ENCODE measurements around the gene SIK2. TPM values are rescaled to one million over a fixed set of nuclear protein-coding genes. Genes with fewer than 3 reads are reported as not detected.

The SIK2 gene
- total RNA-seq: 10 to 100 TPM in 1 of 2 experiments, 1 to 10 TPM in 1; 8.9 to 10.2 TPM

GRCh38 chr11:111601979-111602864 lies at the start of gene SIK2:
Gene SIK2, plus strand, starts transcription at chr11:111602449. Its CDS starts 115 bp downstream, at chr11:111602564.
- DNase-seq: peak; percentile 94
- CTCF ChIA-PET: interaction anchor here (0.7 to 2.7 kb wide), 20 partner anchors 8 to 232 kb away, joined by 3 to 47 read pairs (median 3); partner anchors contain the start of gene PPP2R1B
- peak; percentile 92 for ATAC-seq
- POLR2A ChIA-PET: interaction anchor here (0.6 to 0.9 kb wide), 5 partner anchors 147 to 269 kb away, joined by 3 to 5 read pairs (median 3); partner anchors contain the start of gene ALG9
- Mint-ChIP-seq H3K27me3 (ENCODE audit: low read depth) (peaks cover 4% of the 10 kb centered on the region), H3K36me3 (ENCODE audit: low read depth) (no peaks in the 10 kb centered on the region), H3K4me1 (ENCODE audit: low read depth) (peaks cover 29% of the 10 kb centered on the region), H3K4me3 (peak within 1 kb of the TSS; percentile 95), H3K9me3 (ENCODE audit: insufficient read depth) (no peaks in the 10 kb centered on the region), H3K27ac (peak within 1 kb of the TSS; percentile 89)

DNA sequence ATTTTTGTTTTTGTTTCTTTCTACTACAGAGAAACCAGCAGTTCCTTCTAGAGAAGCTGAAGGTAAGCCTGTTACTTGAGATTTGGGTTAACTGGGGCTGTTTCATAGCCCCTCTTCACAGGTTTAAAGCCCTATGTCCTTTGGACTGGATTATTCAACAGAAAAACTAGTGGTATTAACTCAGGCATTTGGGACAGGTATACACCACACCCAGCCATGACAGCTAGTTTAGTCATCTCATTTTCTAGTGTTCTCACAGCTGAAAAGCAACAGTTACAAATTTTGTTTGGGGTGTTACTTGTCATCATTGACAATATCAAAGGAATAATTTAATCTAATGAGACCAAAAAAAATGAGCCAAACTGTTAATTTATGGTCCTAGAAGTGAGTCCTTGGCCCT lies 47.7 kb upstream of the SIK2 start:
- DNase-seq (no peak), ATAC-seq (no peak)
- no peak overlapping the region for H3K4me3 Mint-ChIP-seq
- ChIA-PET CTCF (interaction anchor here (0.6 to 1.4 kb wide), 6 partner anchors 10 to 295 kb away, joined by 3 to 8 read pairs (median 3); no protein-coding TSS in a partner anchor), POLR2A (interaction anchor here (1.2 kb wide), 1 partner anchor 14 kb away, joined by 4 read pairs; the partner anchor contains the start of gene LAYN)
- peaks cover 16% of the 10 kb centered on the region for H3K9me3 Mint-ChIP-seq (ENCODE audit: insufficient read depth)
- H3K27me3 Mint-ChIP-seq (ENCODE audit: low read depth): no peaks in the 10 kb centered on the region
- H3K4me1 Mint-ChIP-seq (ENCODE audit: low read depth): no peaks in the 10 kb centered on the region
- H3K36me3 Mint-ChIP-seq (ENCODE audit: low read depth): peaks cover 42% of the 10 kb centered on the region
- H3K27ac Mint-ChIP-seq: no peak overlapping the region

- Mint-ChIP-seq H3K4me1 (ENCODE audit: low read depth) (no peaks in the 10 kb centered on the region), H3K27me3 (ENCODE audit: low read depth) (no peaks in the 10 kb centered on the region), H3K9me3 (ENCODE audit: insufficient read depth) (peaks cover 16% of the 10 kb centered on the region), H3K4me3 (no peak overlapping the region), H3K36me3 (ENCODE audit: low read depth) (peaks cover 44% of the 10 kb centered on the region), H3K27ac (no peak overlapping the region)
- ChIA-PET POLR2A (interaction anchor here (1.2 kb wide), 1 partner anchor 15 kb away, joined by 4 read pairs; the partner anchor contains the start of gene LAYN), CTCF (interaction anchor here (0.6 to 1.2 kb wide), 2 partner anchors 13 to 278 kb away, joined by 3 read pairs; no protein-coding TSS in a partner anchor)
- DNase-seq (no peak), ATAC-seq (no peak)
Observed at GRCh38 chr11:111555255-111555654, 47.0 kb upstream of the SIK2 start.

DNA sequence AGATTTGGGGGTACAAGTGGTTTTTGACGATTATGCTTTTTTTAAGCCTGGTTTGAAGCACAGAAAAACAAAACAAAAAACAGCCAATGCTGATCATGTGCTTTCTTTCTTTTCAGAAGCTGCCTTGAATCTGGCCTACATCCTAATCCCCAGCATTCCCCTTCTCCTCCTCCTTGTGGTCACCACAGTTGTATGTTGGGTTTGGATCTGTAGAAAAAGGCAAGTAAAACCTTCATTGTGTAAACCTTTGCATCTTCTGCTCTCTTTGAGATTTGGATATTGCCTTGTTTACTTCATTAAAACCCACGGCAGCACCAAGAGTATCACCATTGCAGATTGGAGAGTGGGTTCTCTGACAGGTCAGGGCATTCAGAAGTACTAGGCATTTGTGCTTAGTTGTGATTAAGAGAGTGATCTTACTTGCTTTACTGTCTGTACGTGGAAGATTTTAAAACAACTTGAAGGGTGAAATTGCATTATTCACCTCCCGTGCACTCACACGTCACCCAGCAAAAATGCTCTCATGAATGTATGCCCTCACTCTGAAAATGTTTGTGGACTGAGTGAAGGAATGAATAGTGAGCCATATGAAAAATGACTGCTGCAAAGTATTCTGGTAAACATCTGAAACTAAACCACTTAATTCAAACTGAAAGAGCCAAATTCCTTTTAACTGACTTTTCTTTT lies 44.7 kb upstream of the SIK2 start:
- peaks cover 47% of the 10 kb centered on the region for H3K36me3 Mint-ChIP-seq (ENCODE audit: low read depth)
- DNase-seq (no peak), ATAC-seq (no peak)
- H3K4me3 Mint-ChIP-seq: no peak overlapping the region
- ChIA-PET CTCF (interaction anchor here (0.9 to 2.5 kb wide), 4 partner anchors 14 to 103 kb away, joined by 3 to 9 read pairs (median 4); no protein-coding TSS in a partner anchor), POLR2A (no interaction called here)
- no peaks in the 10 kb centered on the region for H3K27me3 Mint-ChIP-seq (ENCODE audit: low read depth)
- H3K4me1 Mint-ChIP-seq (ENCODE audit: low read depth): no peaks in the 10 kb centered on the region
- H3K27ac Mint-ChIP-seq: no peak overlapping the region
- peaks cover 16% of the 10 kb centered on the region for H3K9me3 Mint-ChIP-seq (ENCODE audit: insufficient read depth)

DNA sequence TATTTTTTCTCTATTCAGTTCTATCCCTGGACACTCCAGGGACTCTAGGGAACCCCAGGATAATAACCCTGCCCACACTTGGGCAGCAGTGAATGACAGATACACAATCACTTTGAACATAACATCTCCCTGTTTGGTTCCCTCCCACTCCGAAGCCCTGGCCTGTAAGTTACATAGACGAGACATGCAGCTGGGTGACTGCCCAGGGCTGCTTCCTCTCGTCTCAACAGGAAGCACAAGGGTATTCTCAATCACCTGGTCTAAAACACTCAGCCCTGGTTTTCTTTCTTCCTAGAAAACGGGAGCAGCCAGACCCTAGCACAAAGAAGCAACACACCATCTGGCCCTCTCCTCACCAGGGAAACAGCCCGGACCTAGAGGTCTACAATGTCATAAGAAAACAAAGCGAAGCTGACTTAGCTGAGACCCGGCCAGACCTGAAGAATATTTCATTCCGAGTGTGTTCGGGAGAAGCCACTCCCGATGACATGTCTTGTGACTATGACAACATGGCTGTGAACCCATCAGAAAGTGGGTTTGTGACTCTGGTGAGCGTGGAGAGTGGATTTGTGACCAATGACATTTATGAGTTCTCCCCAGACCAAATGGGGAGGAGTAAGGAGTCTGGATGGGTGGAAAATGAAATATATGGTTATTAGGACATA lies 42.3 kb upstream of the SIK2 start:
- POLR2A ChIA-PET: no interaction called here
- H3K27me3 Mint-ChIP-seq (ENCODE audit: low read depth): no peaks in the 10 kb centered on the region
- H3K4me3 Mint-ChIP-seq: no peak overlapping the region
- CTCF ChIA-PET: interaction anchor here (1.0 to 2.9 kb wide), 3 partner anchors 18 to 282 kb away, joined by 3 to 9 read pairs (median 6); no protein-coding TSS in a partner anchor
- peaks cover 16% of the 10 kb centered on the region for H3K9me3 Mint-ChIP-seq (ENCODE audit: insufficient read depth)
- H3K36me3 Mint-ChIP-seq (ENCODE audit: low read depth): peaks cover 35% of the 10 kb centered on the region
- no peak overlapping the region for H3K27ac Mint-ChIP-seq
- ATAC-seq (no peak), DNase-seq (no peak)
- H3K4me1 Mint-ChIP-seq (ENCODE audit: low read depth): no peaks in the 10 kb centered on the region

GRCh38 chr11:111560800-111561199 lies 41.4 kb upstream of the SIK2 start:
- DNase-seq: no peak
- H3K4me1 Mint-ChIP-seq (ENCODE audit: low read depth): no peaks in the 10 kb centered on the region
- no peak overlapping the region for H3K27ac Mint-ChIP-seq
- H3K36me3 Mint-ChIP-seq (ENCODE audit: low read depth): peaks cover 28% of the 10 kb centered on the region
- no peaks in the 10 kb centered on the region for H3K27me3 Mint-ChIP-seq (ENCODE audit: low read depth)
- ChIA-PET POLR2A (no interaction called here), CTCF (interaction anchor here (1.0 to 4.6 kb wide), 6 partner anchors 18 to 281 kb away, joined by 3 to 34 read pairs (median 8); no protein-coding TSS in a partner anchor)
- H3K4me3 Mint-ChIP-seq: no peak overlapping the region
- H3K9me3 Mint-ChIP-seq (ENCODE audit: insufficient read depth): peaks cover 11% of the 10 kb centered on the region
- no peak for ATAC-seq

DNA sequence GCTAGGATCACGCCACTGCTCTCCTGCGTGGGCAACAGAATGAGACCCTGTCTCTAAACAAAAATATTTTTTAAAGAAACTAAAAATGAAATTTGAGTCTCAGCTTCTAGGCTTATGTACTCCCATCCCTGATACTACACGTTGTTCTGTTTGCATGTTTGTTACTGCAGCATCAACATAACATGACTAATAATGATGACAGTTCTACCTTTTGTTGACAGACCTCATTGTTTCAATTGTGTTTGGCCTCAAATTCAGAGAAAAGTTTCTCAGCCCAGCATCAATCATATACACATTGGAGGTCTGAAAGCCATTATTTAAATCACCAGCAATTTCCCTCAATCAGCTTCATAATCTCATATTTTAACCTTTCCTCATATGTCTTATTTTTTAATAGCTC lies 40.9 kb upstream of the SIK2 start:
- Mint-ChIP-seq H3K4me3 (no peak overlapping the region), H3K27me3 (ENCODE audit: low read depth) (no peaks in the 10 kb centered on the region), H3K36me3 (ENCODE audit: low read depth) (peaks cover 22% of the 10 kb centered on the region), H3K9me3 (ENCODE audit: insufficient read depth) (peaks cover 7% of the 10 kb centered on the region), H3K4me1 (ENCODE audit: low read depth) (no peaks in the 10 kb centered on the region), H3K27ac (no peak overlapping the region)
- ChIA-PET CTCF (interaction anchor here (0.7 to 4.6 kb wide), 8 partner anchors 9 to 280 kb away, joined by 3 to 34 read pairs (median 5); no protein-coding TSS in a partner anchor), POLR2A (no interaction called here)
- DNase-seq (no peak), ATAC-seq (no peak)

DNA sequence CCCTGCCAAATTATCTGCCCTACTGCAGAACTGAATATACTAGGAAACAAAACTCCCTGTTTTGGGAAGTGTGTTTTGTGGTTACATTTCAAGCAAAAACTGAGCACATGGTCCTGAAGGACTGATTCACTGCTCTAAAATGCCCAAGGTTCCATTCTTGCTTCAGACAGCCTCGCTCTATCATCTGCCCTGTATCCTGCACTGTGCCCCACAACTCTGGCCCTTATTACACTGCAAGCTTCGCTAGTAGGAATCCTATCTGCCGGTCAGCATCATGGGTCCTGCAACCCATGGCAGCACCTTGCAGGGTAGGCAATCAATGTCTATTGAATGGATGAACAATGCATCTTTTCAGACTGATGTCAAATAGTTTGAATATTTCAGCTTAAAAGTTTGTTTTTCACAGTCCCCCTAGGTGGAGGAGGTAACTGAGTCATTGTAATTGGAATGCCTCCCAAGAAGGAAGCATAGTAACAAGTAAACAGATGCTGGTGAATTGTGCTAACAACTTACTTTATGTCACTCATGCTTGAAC lies 40.4 kb upstream of the SIK2 start:
- ChIA-PET CTCF (interaction anchor here (0.7 to 4.6 kb wide), 7 partner anchors 9 to 115 kb away, joined by 3 to 34 read pairs (median 4); no protein-coding TSS in a partner anchor), POLR2A (no interaction called here)
- Mint-ChIP-seq H3K27ac (no peak overlapping the region), H3K36me3 (ENCODE audit: low read depth) (peaks cover 19% of the 10 kb centered on the region), H3K4me1 (ENCODE audit: low read depth) (no peaks in the 10 kb centered on the region), H3K27me3 (ENCODE audit: low read depth) (no peaks in the 10 kb centered on the region), H3K4me3 (no peak overlapping the region), H3K9me3 (ENCODE audit: insufficient read depth) (peaks cover 2% of the 10 kb centered on the region)
- ATAC-seq: no peak
- no peak for DNase-seq

- POLR2A ChIA-PET: no interaction called here
Observed at GRCh38 chr11:111562692-111563389, 39.4 kb upstream of the SIK2 start.

DNA sequence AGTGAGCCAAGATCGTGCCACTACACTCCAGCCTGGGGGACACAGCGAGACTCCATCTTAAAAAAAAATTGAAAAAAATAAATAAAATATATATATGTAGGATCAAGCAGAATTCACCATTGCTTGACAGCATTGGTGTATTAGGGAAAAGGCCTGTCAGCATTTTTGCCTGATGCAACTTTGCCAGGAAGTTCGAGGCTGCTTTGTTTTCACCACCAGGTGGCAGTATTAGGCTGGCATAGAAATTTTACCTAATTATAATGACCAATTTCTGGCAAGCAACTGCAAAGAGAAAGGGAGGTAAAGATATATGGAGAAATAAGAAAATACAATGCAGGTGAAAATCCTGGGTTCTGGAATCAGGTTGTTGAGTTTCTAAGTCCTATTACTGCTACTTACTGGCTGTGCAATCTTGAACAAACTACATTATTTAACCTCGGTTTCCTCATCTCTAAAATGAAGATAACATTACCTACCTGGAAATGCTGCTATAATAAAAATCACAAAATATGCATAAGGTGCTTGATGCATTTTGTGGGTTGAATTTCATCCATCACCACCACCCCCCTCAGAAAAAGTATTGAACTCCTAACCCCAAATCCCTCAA lies 37.0 kb upstream of the SIK2 start:
- CTCF ChIA-PET: interaction anchor here (0.8 to 4.6 kb wide), 7 partner anchors 8 to 277 kb away, joined by 3 to 34 read pairs (median 4); no protein-coding TSS in a partner anchor
- H3K36me3 Mint-ChIP-seq (ENCODE audit: low read depth): peaks cover 6% of the 10 kb centered on the region
- DNase-seq (peak; percentile 78), ATAC-seq (peak; percentile 44)
- no peak overlapping the region for H3K27ac Mint-ChIP-seq
- H3K9me3 Mint-ChIP-seq (ENCODE audit: insufficient read depth): no peaks in the 10 kb centered on the region
- no peaks in the 10 kb centered on the region for H3K4me1 Mint-ChIP-seq (ENCODE audit: low read depth)
- H3K4me3 Mint-ChIP-seq: no peak overlapping the region
- H3K27me3 Mint-ChIP-seq (ENCODE audit: low read depth): peaks cover 4% of the 10 kb centered on the region
- POLR2A ChIA-PET: no interaction called here

More at GRCh38 chr11:111562692-111563389, 39.4 kb upstream of the SIK2 start:
- Mint-ChIP-seq H3K9me3 (ENCODE audit: insufficient read depth) (no peaks in the 10 kb centered on the region), H3K27ac (peak overlapping the region; percentile 32), H3K27me3 (ENCODE audit: low read depth) (no peaks in the 10 kb centered on the region), H3K4me1 (ENCODE audit: low read depth) (no peaks in the 10 kb centered on the region), H3K4me3 (no peak overlapping the region), H3K36me3 (ENCODE audit: low read depth) (peaks cover 12% of the 10 kb centered on the region)
- ATAC-seq (no peak), DNase-seq (no peak)
- CTCF ChIA-PET: interaction anchor here (1.0 to 4.6 kb wide), 7 partner anchors 10 to 116 kb away, joined by 3 to 34 read pairs (median 4); no protein-coding TSS in a partner anchor
